Activated T-cell treated with anti-CD3 and anti-CD28 coated beads for 4 hours (primary cell): ENCODE data around the gene ESPNL.

Experiments
- DNase-seq: peaks from one replicate; pipeline ENCODE4 v3.0.0-alpha.2; 2020

ESPNL gene

GRCh38 chr2:238130111-238130695, 30.1 kb downstream of the ESPNL start:
- no peak for DNase-seq

- no peak for DNase-seq
These were observed 30.8 kb downstream of the ESPNL start for GRCh38 chr2:238130696-238131628.

- DNase-seq, result no peak
These were observed 31.8 kb downstream of the ESPNL start for GRCh38 chr2:238131761-238132462.

GRCh38 chr2:238132463-238133450, 32.6 kb downstream of the ESPNL start:
- no peak for DNase-seq

- DNase-seq, result no peak
These were observed 33.6 kb downstream of the ESPNL start for GRCh38 chr2:238133499-238134392.

- no peak for DNase-seq
These were observed 34.2 kb downstream of the ESPNL start for GRCh38 chr2:238134393-238134785.

- no peak for DNase-seq
These were observed 35.5 kb downstream of the ESPNL start for GRCh38 chr2:238135601-238136150.

- no peak for DNase-seq
These were observed 36.8 kb downstream of the ESPNL start for GRCh38 chr2:238136820-238137537.

GRCh38 chr2:238137885-238138284, 37.7 kb downstream of the ESPNL start:
- no peak for DNase-seq

- no peak for DNase-seq
These were observed 38.4 kb downstream of the ESPNL start, which contains the start of gene KLHL30 for GRCh38 chr2:238138331-238139195. Gene KLHL30 (plus strand): TSS chr2:238138668. CDS start chr2:238140755, 2,087 bp downstream.

GRCh38 chr2:238139196-238140039, 39.3 kb downstream of the ESPNL start:
- DNase-seq, result no peak

- no peak for DNase-seq
These were observed 39.9 kb downstream of the ESPNL start for GRCh38 chr2:238140040-238140439.

- no peak for DNase-seq
These were observed 40.8 kb downstream of the ESPNL start for GRCh38 chr2:238140721-238141540.

GRCh38 chr2:238141541-238142318, 41.6 kb downstream of the ESPNL start:
- no peak for DNase-seq

GRCh38 chr2:238142382-238143205, 42.5 kb downstream of the ESPNL start:
- no peak for DNase-seq
